22Rv1 (cell line): ENCODE measurements around the gene GMDS.

Source experiments
- H3K27ac ChIP-seq: fragments of 450-650 bp; 2 replicates; pipeline ENCODE4 v1.5.1; 2017
- CTCF ChIP-seq: fragments of 450-650 bp; IDR thresholded peaks from 2 replicates; pipeline ENCODE4 v1.5.1; 2017; ENCODE audit warnings: mild to moderate bottlenecking
- ZFX ChIP-seq: fragments of 450-650 bp; IDR thresholded peaks from 2 replicates; pipeline ENCODE4 v1.6.1; 2017; ENCODE audit warnings: antibody characterized with exemption, borderline replicate concordance

GMDS gene

DNA sequence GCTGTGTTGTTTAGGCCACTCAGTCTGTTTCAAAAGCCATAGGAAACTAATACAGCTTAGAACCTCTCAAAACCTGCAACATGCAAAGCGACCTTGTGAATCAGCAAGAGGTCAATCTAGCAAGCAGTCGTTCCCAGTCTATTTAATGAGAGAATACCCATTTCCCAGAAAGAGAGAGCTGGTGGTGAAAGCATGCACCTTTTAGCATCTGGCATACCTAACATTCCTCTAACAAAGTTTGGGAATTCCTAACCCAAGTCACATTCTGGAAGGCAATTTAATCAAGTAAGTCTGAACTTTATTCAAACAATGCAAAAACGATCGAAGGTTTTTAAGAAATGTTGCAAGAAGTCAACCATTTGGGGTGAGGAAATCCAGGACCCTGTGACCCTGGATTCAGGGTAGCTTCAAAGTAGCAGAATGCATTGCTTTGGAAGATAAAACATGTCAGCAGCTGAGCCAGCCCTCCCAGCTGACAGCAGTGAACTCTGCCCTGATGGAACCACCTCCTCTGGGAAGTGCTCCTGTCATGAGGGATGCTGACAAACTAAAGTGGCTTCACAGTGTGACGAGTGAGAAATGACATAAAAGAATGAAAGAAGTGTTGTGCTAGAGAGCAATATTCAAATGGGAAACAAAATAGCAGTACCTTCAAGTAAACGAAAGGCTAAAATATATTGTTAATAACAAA lies 104.8 kb downstream of the GMDS start:
- no peak overlapping the region for H3K27ac ChIP-seq
- no peak for TF ChIP-seq ZFX
- no peak for TF ChIP-seq CTCF

GRCh38 chr6:2135401-2135800 lies 110.0 kb downstream of the GMDS start:
- H3K27ac ChIP-seq: no peak overlapping the region

GRCh38 chr6:2134554-2134953 lies 110.9 kb downstream of the GMDS start:
- no peak overlapping the region for H3K27ac ChIP-seq
- TF ChIP-seq CTCF (no peak), ZFX (no peak)

More at GRCh38 chr6:2135401-2135800, 110.0 kb downstream of the GMDS start:
- TF ChIP-seq CTCF (no peak), ZFX (no peak)

DNA sequence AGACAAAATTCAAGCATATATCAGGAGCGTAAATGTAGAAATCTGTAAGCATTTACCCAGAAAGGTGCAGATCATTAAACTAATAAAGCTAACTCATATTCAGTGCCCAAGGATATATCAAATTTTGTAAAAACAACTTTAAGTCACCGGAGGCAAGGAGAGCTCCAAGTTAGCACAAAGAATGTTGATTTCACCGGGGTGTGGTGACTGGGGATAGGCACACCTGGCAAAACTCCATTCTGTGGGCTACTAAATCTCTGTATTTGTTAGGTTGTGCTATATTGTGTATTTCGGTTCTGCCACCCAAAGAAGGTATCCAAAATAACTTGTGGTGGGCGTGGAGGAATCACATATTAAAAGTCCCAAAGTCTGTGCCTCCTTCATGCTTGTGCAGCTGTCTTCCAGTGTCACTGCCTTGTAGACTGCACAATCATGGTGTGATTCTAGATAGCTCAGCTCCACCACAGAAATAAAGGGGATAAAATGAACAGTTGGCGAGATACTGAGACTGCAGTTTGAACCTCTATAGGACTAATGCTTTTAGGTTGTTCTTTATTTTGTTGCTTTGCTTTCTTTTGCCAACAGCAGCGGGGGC lies 111.6 kb downstream of the GMDS start:
- H3K27ac ChIP-seq: no peak overlapping the region
- no peak for TF ChIP-seq CTCF
- no peak for TF ChIP-seq ZFX

GRCh38 chr6:2132916-2133315 lies 112.5 kb downstream of the GMDS start:
- no peak overlapping the region for H3K27ac ChIP-seq

GRCh38 chr6:2132416-2132815 lies 113.0 kb downstream of the GMDS start:
- H3K27ac ChIP-seq: no peak overlapping the region
- TF ChIP-seq ZFX: no peak
- no peak for TF ChIP-seq CTCF

More at GRCh38 chr6:2132916-2133315, 112.5 kb downstream of the GMDS start:
- no peak for TF ChIP-seq CTCF
- TF ChIP-seq ZFX: no peak

DNA sequence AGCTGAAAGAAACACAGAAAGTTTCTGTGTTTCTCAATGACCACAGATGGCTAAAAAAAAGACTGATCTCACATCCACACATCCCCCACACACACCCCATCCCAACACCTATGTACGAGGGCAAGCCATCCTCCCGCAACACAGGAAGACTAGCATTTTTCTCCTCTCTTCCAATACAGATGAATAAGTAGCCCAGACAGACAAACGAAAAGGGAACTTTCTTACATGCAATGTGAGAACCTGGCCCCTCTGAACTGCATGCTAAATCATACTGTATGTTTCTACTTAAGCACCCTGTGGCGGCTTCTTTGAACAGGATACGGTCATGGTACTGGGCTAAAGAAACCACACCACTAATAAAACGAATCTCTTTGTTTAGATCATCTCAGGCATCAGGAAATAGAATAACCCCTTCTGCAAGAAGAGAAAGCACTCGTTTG lies 116.2 kb downstream of the GMDS start:
- no peak overlapping the region for H3K27ac ChIP-seq
- TF ChIP-seq ZFX (no peak), CTCF (no peak)
